ENCODE measurements around the gene PTPN4. TPM values are rescaled to one million over a fixed set of nuclear protein-coding genes. Genes with fewer than 3 reads are reported as not detected.
A peak's percentile ranks its signal among the peaks of the same experiment; 100 is the strongest.

The PTPN4 gene
- total and polyA plus RNA-seq, 2 of the 13 experiments (the other 11 are each of a cell fraction or from before 2014, with no cell fraction given): 20.3 to 34.6 TPM

GRCh38 chr2:119723784-119724467 is 35.8 kb upstream of the PTPN4 start:
- in situ Hi-C loops (cut with HindIII; ENCODE audit: extremely low pct_ligation_motif_present, low pct_unique_long_range_greater_than_20kb) (no loop called here), intact Hi-C loops (cut with micrococcal nuclease; ENCODE audit: unreplicated experiment) (no loop called here)
- Histone ChIP-seq H3K4me1 (ENCODE audit: insufficient read depth, low read length) (peaks cover 51% of the 10 kb centered on the region), H3K9me3 (ENCODE audit: low read length) (no peaks in the 10 kb centered on the region), H3K4me3 (replicated peaks in 1 of 3; ENCODE audit: insufficient read depth in 1 of 3, low read depth in 2 of 3, low read length in 3 of 3) (peak overlapping the region in 2 of 3 experiments; percentile 38 to 44; a peak in 5 of 6 replicates), H3K36me3 (replicated peaks in 1 of 2; ENCODE audit: control insufficient read depth in 1 of 2, insufficient read depth in 2 of 2, low read length in 2 of 2) (no peaks in the 10 kb centered on the region), H4K20me1 (ENCODE audit: insufficient read depth, low read length) (no peaks in the 10 kb centered on the region), H3K27ac (ENCODE audit: extremely low read length, insufficient read depth, low read length) (no peak overlapping the region), H3K4me2 (ENCODE audit: low read depth, low read length) (peak overlapping the region; percentile 68), H3K79me2 (ENCODE audit: insufficient read depth, low read length) (no peaks in the 10 kb centered on the region), H2AFZ (ENCODE audit: low read length) (peak overlapping the region; percentile 24), H3K9ac (ENCODE audit: insufficient read depth, low read depth, low read length) (0 out of 2 replicates have a peak overlapping the region, but pooled peaks have one; percentile 5), H3K27me3 (ENCODE audit: control insufficient read depth in 1 of 2, insufficient read depth in 2 of 2, low read length in 2 of 2) (peaks cover 0 to 10% of the 10 kb centered on the region in 2 experiments; a peak in 2 of 5 replicates)
- FAIRE-seq: peak; percentile 56
- DNase-seq (ENCODE audit: low spot score): peak; percentile 57
- peak; percentile 52 for ATAC-seq
- ChIA-PET POLR2A (interaction anchor here (0.8 to 2.3 kb wide), 3 partner anchors 10 to 45 kb away, joined by 3 to 7 read pairs (median 3); partner anchors contain the start of genes PTPN4 and TMEM177), CTCF (ENCODE audit: low intra/inter-chr PET ratio, low total read pairs) (no interaction called here)
- WGBS (ENCODE audit: low lambda C conversion rate): 3% methylated on average over 10 of the region's 10 CpGs
- no TSS peak for BruUV-seq (replicated peaks)
- TF ChIP-seq TERF1 (CRISPR knock-in tag; IDR thresholded peaks at IDR 0.05) (no peak), ZGPAT (CRISPR knock-in tag; IDR thresholded peaks at IDR 0.05) (0 out of 2 replicates have a peak, but pooled peaks have one; percentile 34), KAT8 (CRISPR knock-in tag; IDR thresholded peaks at IDR 0.05) (peak; percentile 62), ZNF768 (CRISPR knock-in tag; IDR thresholded peaks at IDR 0.05) (peak; percentile 75; the same call in 1 of the 2 replicates), RFXAP (CRISPR knock-in tag; IDR thresholded peaks at IDR 0.05; ENCODE audit: borderline replicate concordance) (0 out of 2 replicates have a peak, but pooled peaks have one; percentile 25), USF2 (IDR thresholded peaks at IDR 0.05; ENCODE audit: low read depth, low read length) (no peak), USF2 (CRISPR knock-in tag; IDR thresholded peaks at IDR 0.05; ENCODE audit: borderline replicate concordance) (peak; percentile 59; the same call in 1 of the 2 replicates), AHDC1 (CRISPR knock-in tag; IDR thresholded peaks at IDR 0.05; ENCODE audit: borderline replicate concordance) (0 out of 2 replicates have a peak, but pooled peaks have one; percentile 19), ZBTB14 (CRISPR knock-in tag; IDR thresholded peaks at IDR 0.05) (no peak), NCOR1 (IDR thresholded peaks at IDR 0.05; ENCODE audit: borderline replicate concordance, low read length) (peak; percentile 36; the same call in 1 of the 2 replicates)

Measured in HepG2 (cell line).